ENCODE measurements around the gene PRSS22. TPM values are rescaled to one million over a fixed set of nuclear protein-coding genes. Genes with fewer than 3 reads are reported as not detected.
A peak's percentile ranks its signal among the peaks of the same experiment; 100 is the strongest.

Gene PRSS22
- total RNA-seq, 1 experiment from 2014 or later: 36.9 TPM

- H3K27me3 ChIP-seq (ENCODE audit: low read length): no peaks in the 10 kb centered on the region
- CTCF ChIA-PET: interaction anchor here (0.9 kb wide), 1 partner anchor 26 kb away, joined by 3 read pairs; no protein-coding TSS in a partner anchor
- H3F3A ChIP-seq (ENCODE audit: low read length, unreplicated experiment): no peaks in the 10 kb centered on the region
- intact Hi-C loops (cut with micrococcal nuclease): no loop called here
- H3K27ac ChIP-seq (ENCODE audit: low read length): peak overlapping the region; percentile 96; the same call in 1 of the 2 replicates
- H3K9me3 ChIP-seq (ENCODE audit: low read length): no peaks in the 10 kb centered on the region
- no TSS peak for BruUV-seq (replicated peaks)
- TF ChIP-seq CTCF (conservative IDR thresholded peaks at IDR 0.05; ENCODE audit: low read depth, low read length) (no peak), EZH2phosphoT487 (IDR thresholded peaks at IDR 0.05; ENCODE audit: borderline replicate concordance, low read length) (no peak), EZH2 (IDR thresholded peaks at IDR 0.05; ENCODE audit: low read length, unreplicated experiment) (no peak)
- peaks cover 6% of the 10 kb centered on the region; the same call in 1 of the 2 replicates for H3K79me2 ChIP-seq (ENCODE audit: low read length)
- peak; percentile 47 for DNase-seq
- H3K4me3 ChIP-seq (ENCODE audit: low read length): peak overlapping the region; percentile 73; the same call in 1 of the 2 replicates
- no peak overlapping the region for H2AFZ ChIP-seq (ENCODE audit: low read length)
- no peak for ATAC-seq
- 0 out of 2 replicates have a peak, but pooled peaks cover 3% of the 10 kb centered on the region for H3K36me3 ChIP-seq (ENCODE audit: low read depth, low read length)
- POLR2A ChIA-PET (ENCODE audit: unreplicated experiment): no interaction called here
- H3K4me2 ChIP-seq (ENCODE audit: low read length): peak overlapping the region; percentile 92; the same call in 1 of the 2 replicates
- no peak overlapping the region for H3K9ac ChIP-seq (ENCODE audit: low read length)
- no peaks in the 10 kb centered on the region for H3K9me2 ChIP-seq (replicated peaks; ENCODE audit: low read length)
- H4K20me1 ChIP-seq (ENCODE audit: low read length): no peaks in the 10 kb centered on the region
- peaks cover 27% of the 10 kb centered on the region for H3K4me1 ChIP-seq (ENCODE audit: insufficient read depth, low read length)
Observed at GRCh38 chr16:2856061-2856670, 1.8 kb downstream of the PRSS22 start.

- ChIA-PET POLR2A (ENCODE audit: unreplicated experiment) (no interaction called here), CTCF (no interaction called here)
- no peaks in the 10 kb centered on the region for H3K9me2 ChIP-seq (replicated peaks; ENCODE audit: low read length)
- H4K20me1 ChIP-seq (ENCODE audit: low read length): no peaks in the 10 kb centered on the region
- DNase-seq: no peak
- peaks cover 6% of the 10 kb centered on the region; the same call in 1 of the 2 replicates for H3K79me2 ChIP-seq (ENCODE audit: low read length)
- H3K4me3 ChIP-seq (ENCODE audit: low read length): no peak overlapping the region
- intact Hi-C loops (cut with micrococcal nuclease): no loop called here
- H3K4me2 ChIP-seq (ENCODE audit: low read length): no peak overlapping the region
- H3K9me3 ChIP-seq (ENCODE audit: low read length): no peaks in the 10 kb centered on the region
- H3K27ac ChIP-seq (ENCODE audit: low read length): no peak overlapping the region
- peaks cover 24% of the 10 kb centered on the region for H3K4me1 ChIP-seq (ENCODE audit: insufficient read depth, low read length)
- ATAC-seq: no peak
- no TSS peak for BruUV-seq (replicated peaks)
- no peaks in the 10 kb centered on the region for H3F3A ChIP-seq (ENCODE audit: low read length, unreplicated experiment)
- TF ChIP-seq EZH2phosphoT487 (IDR thresholded peaks at IDR 0.05; ENCODE audit: borderline replicate concordance, low read length): no peak
- TF ChIP-seq EZH2 (IDR thresholded peaks at IDR 0.05; ENCODE audit: low read length, unreplicated experiment): no peak
- TF ChIP-seq CTCF (conservative IDR thresholded peaks at IDR 0.05; ENCODE audit: low read depth, low read length): no peak
- H2AFZ ChIP-seq (ENCODE audit: low read length): no peak overlapping the region
- H3K27me3 ChIP-seq (ENCODE audit: low read length): no peaks in the 10 kb centered on the region
- H3K9ac ChIP-seq (ENCODE audit: low read length): no peak overlapping the region
- H3K36me3 ChIP-seq (ENCODE audit: low read depth, low read length): 0 out of 2 replicates have a peak, but pooled peaks cover 3% of the 10 kb centered on the region
Observed at GRCh38 chr16:2855536-2855935, 2.4 kb downstream of the PRSS22 start.
